ENCODE results near the gene ALDH5A1. TPM values are rescaled to one million over a fixed set of nuclear protein-coding genes. Genes with fewer than 3 reads are reported as not detected.

Gene ALDH5A1
- total RNA-seq, 1 experiment from 2014 or later = 19.1 TPM

DNA sequence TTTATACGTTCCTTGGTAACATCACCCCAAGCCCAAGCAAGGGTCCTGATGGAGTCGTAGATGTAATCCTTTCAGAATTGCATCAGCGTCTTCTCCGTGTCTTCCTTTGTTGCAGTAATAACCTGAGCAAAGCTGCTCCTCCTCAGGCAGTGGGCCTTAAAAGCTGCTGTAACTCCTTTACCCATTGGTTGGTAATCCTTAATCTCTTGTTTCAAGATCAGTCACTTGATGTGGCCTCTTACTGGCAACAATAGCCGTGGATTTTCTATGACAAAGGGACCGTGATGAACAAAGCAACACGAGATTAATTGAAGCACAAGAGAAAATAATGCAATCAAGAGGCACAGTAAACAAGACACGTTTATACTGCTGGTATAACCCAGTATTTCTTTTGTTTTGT, 44.6 kb downstream of the ALDH5A1 start:
- no peaks in the 10 kb centered on the region for H3K4me1 ChIP-seq (replicated peaks; ENCODE audit: insufficient read depth)
- no peaks in the 10 kb centered on the region for H4K20me1 ChIP-seq (ENCODE audit: insufficient read depth)
- intact Hi-C loops (cut with micrococcal nuclease; ENCODE audit: unreplicated experiment) = no loop called here
- no peak overlapping the region for H2AFZ ChIP-seq
- ChIA-PET CTCF (no interaction called here), POLR2A (ENCODE audit: unreplicated experiment) (no interaction called here)
- no peak overlapping the region for H3K4me3 ChIP-seq
- no peak overlapping the region for H3K4me2 ChIP-seq
- DNase-seq = no peak
- no peaks in the 10 kb centered on the region for H3F3A ChIP-seq (ENCODE audit: insufficient read depth, low read depth)
- no TSS peak for BruUV-seq (replicated peaks)
- H3K9me2 ChIP-seq (ENCODE audit: insufficient read depth) = no peaks in the 10 kb centered on the region
- H3K27me3 ChIP-seq (ENCODE audit: insufficient read depth, low read depth) = no peaks in the 10 kb centered on the region
- H3K36me3 ChIP-seq (ENCODE audit: low read depth) = peaks cover 5% of the 10 kb centered on the region; the same call in 1 of the 2 replicates
- H3K79me2 ChIP-seq (ENCODE audit: low read depth) = no peaks in the 10 kb centered on the region
- no peaks in the 10 kb centered on the region for H3K9me3 ChIP-seq (ENCODE audit: insufficient read depth, low read depth)
- no peak overlapping the region for H3K27ac ChIP-seq
- TF ChIP-seq, protein P1, sequence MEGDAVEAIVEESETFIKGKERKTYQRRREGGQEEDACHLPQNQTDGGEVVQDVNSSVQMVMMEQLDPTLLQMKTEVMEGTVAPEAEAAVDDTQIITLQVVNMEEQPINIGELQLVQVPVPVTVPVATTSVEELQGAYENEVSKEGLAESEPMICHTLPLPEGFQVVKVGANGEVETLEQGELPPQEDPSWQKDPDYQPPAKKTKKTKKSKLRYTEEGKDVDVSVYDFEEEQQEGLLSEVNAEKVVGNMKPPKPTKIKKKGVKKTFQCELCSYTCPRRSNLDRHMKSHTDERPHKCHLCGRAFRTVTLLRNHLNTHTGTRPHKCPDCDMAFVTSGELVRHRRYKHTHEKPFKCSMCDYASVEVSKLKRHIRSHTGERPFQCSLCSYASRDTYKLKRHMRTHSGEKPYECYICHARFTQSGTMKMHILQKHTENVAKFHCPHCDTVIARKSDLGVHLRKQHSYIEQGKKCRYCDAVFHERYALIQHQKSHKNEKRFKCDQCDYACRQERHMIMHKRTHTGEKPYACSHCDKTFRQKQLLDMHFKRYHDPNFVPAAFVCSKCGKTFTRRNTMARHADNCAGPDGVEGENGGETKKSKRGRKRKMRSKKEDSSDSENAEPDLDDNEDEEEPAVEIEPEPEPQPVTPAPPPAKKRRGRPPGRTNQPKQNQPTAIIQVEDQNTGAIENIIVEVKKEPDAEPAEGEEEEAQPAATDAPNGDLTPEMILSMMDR (conservative IDR thresholded peaks at IDR 0.05) = no peak
- no peak for TF ChIP-seq EZH2 (IDR thresholded peaks at IDR 0.05; ENCODE audit: low read depth)

DNA sequence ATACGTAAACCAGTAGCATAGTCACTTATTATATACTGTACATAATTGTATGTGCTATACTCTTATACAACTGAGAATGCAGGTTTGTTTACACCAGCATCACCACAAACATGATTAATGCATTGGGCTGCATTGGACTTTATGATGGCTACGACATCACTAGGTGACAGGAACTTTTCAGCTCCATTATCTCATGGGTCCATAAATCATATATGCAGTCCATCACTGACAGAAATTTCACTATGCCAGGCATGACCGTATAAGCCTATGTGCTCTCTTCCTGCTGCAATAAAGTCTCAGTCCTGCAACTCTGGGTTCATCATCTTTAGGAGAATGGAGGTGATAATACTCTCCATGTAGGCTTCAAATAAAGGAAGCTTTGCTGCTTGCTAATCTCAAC, 45.4 kb downstream of the ALDH5A1 start:
- no peaks in the 10 kb centered on the region for H3K27me3 ChIP-seq (ENCODE audit: insufficient read depth, low read depth)
- no peaks in the 10 kb centered on the region for H3K9me2 ChIP-seq (ENCODE audit: insufficient read depth)
- ChIA-PET POLR2A (ENCODE audit: unreplicated experiment) (no interaction called here), CTCF (interaction anchor here (0.9 kb wide), 1 partner anchor 110 kb away, joined by 5 read pairs; no protein-coding TSS in a partner anchor)
- no peak overlapping the region for H3K4me3 ChIP-seq
- peaks cover 5% of the 10 kb centered on the region; the same call in 1 of the 2 replicates for H3K36me3 ChIP-seq (ENCODE audit: low read depth)
- no peak overlapping the region for H3K27ac ChIP-seq
- H3F3A ChIP-seq (ENCODE audit: insufficient read depth, low read depth) = no peaks in the 10 kb centered on the region
- no peak for TF ChIP-seq EZH2 (IDR thresholded peaks at IDR 0.05; ENCODE audit: low read depth)
- TF ChIP-seq, protein P1 (conservative IDR thresholded peaks at IDR 0.05) = no peak
- no peaks in the 10 kb centered on the region for H4K20me1 ChIP-seq (ENCODE audit: insufficient read depth)
- no peaks in the 10 kb centered on the region for H3K79me2 ChIP-seq (ENCODE audit: low read depth)
- H3K9me3 ChIP-seq (ENCODE audit: insufficient read depth, low read depth) = no peaks in the 10 kb centered on the region
- no TSS peak for BruUV-seq (replicated peaks)
- intact Hi-C loops (cut with micrococcal nuclease; ENCODE audit: unreplicated experiment) = no loop called here
- DNase-seq = no peak
- no peaks in the 10 kb centered on the region for H3K4me1 ChIP-seq (replicated peaks; ENCODE audit: insufficient read depth)
- H3K4me2 ChIP-seq = no peak overlapping the region
- H2AFZ ChIP-seq = no peak overlapping the region

DNA sequence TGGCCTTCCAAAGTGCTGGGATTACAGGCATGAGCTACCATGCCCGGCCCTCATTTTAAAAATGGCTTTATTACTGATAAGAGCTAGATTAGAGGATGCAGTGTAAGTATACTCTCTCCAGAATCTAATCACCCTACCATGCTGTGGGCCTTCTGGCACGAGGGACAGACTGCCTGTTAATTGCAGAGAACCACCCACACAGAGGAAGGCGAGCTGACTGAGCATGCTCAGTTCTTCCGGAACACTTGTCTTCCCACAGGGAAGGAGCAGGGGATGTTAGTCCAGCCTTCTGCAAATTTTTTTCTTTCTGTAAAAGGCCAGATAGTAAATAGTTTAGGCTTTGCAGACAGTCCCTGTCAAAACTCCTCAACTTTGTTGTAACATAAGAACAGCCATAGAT, 48.9 kb downstream of the ALDH5A1 start:
- DNase-seq = no peak
- ChIA-PET CTCF (no interaction called here), POLR2A (ENCODE audit: unreplicated experiment) (interaction anchor here (0.6 kb wide), 1 partner anchor 251 kb away, joined by 3 read pairs; no protein-coding TSS in a partner anchor)
- Histone ChIP-seq H3K4me3 (no peak overlapping the region), H3K36me3 (ENCODE audit: low read depth) (no peaks in the 10 kb centered on the region), H2AFZ (no peak overlapping the region), H3K9me3 (ENCODE audit: insufficient read depth, low read depth) (no peaks in the 10 kb centered on the region), H4K20me1 (ENCODE audit: insufficient read depth) (no peaks in the 10 kb centered on the region), H3K27me3 (ENCODE audit: insufficient read depth, low read depth) (no peaks in the 10 kb centered on the region), H3K27ac (no peak overlapping the region), H3K4me1 (replicated peaks; ENCODE audit: insufficient read depth) (peaks cover 9% of the 10 kb centered on the region; the same call in 1 of the 2 replicates), H3K4me2 (no peak overlapping the region), H3F3A (ENCODE audit: insufficient read depth, low read depth) (peaks cover 8% of the 10 kb centered on the region), H3K9me2 (ENCODE audit: insufficient read depth) (no peaks in the 10 kb centered on the region), H3K79me2 (ENCODE audit: low read depth) (no peaks in the 10 kb centered on the region)
- TF ChIP-seq EZH2 (IDR thresholded peaks at IDR 0.05; ENCODE audit: low read depth) = no peak
- TF ChIP-seq, protein P1 (conservative IDR thresholded peaks at IDR 0.05) = no peak
- intact Hi-C loops (cut with micrococcal nuclease; ENCODE audit: unreplicated experiment) = no loop called here
- no TSS peak for BruUV-seq (replicated peaks)
